OCI-LY3 (cell line): ENCODE data around the gene NHS.

ENCODE experiments used
- EZH2phosphoT487 ChIP-seq: fragments of 200-600 bp; shearing (Covaris generic); IDR thresholded peaks from 2 replicates; pipeline ENCODE4 v1.6.1; 2018; ENCODE audit warnings: antibody characterized with exemption, mixed run types, low read depth
- TF ChIP-seq, protein P1 (sequence below): fragments of 200-600, 300-600 bp; sonication (generic); IDR thresholded peaks from 2 replicates; pipeline ENCODE4 v1.5.1; 2014; ENCODE audit warnings: antibody characterized with exemption, low read length, low read depth

- TF ChIP-seq, protein P1, sequence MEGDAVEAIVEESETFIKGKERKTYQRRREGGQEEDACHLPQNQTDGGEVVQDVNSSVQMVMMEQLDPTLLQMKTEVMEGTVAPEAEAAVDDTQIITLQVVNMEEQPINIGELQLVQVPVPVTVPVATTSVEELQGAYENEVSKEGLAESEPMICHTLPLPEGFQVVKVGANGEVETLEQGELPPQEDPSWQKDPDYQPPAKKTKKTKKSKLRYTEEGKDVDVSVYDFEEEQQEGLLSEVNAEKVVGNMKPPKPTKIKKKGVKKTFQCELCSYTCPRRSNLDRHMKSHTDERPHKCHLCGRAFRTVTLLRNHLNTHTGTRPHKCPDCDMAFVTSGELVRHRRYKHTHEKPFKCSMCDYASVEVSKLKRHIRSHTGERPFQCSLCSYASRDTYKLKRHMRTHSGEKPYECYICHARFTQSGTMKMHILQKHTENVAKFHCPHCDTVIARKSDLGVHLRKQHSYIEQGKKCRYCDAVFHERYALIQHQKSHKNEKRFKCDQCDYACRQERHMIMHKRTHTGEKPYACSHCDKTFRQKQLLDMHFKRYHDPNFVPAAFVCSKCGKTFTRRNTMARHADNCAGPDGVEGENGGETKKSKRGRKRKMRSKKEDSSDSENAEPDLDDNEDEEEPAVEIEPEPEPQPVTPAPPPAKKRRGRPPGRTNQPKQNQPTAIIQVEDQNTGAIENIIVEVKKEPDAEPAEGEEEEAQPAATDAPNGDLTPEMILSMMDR: no peak
- TF ChIP-seq EZH2phosphoT487: no peak
These were observed 2.2 kb downstream of the NHS start for GRCh38 chrX:17377091-17377717.
